ENCODE results near the gene RNF14.

The RNF14 gene

DNA sequence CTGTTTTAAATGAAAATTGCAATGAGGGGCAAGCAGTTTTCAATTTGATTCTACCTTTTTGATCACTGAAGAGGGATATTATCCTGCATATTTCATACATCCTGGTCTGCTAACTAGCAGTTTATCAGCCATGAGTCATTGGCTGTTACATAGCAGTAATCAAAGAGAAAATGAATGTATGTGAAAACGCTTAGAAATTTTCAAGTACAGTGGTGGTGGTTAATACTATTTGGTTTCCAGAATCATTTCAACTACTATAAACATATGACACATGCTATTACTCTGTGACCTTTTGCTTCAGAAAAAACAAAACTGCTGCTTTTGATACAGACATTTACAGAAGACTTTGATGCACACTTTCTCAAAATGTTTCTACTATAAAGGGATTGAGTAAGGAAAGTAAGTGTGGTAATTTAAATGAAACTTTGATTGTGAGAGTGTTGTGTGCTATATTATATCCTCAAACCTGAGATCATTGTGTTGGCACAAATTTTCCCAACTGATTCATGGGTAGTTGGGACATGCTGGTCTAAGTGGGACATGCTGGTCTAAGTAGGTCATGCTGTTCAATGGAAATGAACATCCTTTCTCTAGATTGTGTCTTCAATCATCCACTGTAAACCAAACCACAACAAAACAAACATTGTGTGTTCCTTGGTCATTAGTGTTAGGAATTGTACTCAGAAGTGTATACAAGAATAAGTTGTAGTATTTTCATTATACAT is 5.1 kb downstream of the RNF14 start:
- in situ Hi-C loops (cut with HindIII; ENCODE audit: low sequenced_read_pairs), result no loop called here

DNA sequence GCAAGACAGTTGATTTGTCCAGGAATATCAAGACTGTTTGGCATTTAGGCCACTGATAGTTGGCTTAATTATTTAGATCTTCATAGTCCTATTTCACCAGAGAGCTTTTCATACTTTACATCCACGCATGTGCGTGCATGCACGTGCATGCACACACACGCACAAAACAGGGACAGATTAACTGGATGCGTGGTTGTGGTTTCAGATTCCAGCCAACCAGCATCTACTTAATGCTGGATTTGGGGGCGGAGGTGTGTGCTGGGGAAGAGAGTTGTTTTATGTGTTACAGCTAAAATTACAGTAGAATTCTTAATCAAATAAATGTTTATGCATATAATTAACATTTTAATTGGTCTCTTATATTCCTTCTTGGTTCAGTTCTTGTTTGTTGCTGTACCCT is 7.3 kb downstream of the RNF14 start:
- in situ Hi-C loops (cut with HindIII; ENCODE audit: low sequenced_read_pairs), result no loop called here

DNA sequence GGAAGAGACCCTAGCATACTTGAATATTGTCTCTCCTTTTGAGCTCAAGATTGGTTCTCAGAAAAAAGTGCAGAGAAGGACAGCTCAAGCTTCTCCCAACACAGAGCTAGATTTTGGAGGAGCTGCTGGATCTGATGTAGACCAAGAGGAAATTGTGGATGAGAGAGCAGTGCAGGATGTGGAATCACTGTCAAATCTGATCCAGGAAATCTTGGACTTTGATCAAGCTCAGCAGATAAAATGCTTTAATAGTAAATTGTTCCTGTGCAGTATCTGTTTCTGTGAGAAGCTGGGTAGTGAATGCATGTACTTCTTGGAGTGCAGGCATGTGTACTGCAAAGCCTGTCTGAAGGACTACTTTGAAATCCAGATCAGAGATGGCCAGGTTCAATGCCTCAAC is 9.5 kb downstream of the RNF14 start:
- in situ Hi-C loops (cut with HindIII; ENCODE audit: low sequenced_read_pairs), result no loop called here

DNA sequence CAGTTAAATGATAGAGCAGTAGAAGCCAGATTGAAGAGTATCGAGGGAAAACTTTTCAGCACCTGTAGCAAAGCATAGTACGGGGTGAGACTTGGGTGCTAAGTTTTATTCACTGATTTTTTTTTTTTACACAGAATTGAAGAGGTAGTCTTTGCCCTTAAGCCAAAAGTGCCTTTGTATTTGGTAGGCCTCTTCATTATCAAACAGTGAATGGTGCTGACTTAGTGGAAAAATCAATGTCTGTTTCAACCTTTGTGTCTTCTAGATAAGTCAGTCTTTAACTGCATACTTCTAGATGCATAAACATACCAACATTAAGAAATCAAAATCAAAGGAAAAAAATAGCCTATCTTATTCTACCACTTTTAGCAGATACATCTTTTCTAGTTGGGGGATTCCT is 13.7 kb downstream of the RNF14 start:
- in situ Hi-C loops (cut with HindIII; ENCODE audit: low sequenced_read_pairs), result no loop called here

DNA sequence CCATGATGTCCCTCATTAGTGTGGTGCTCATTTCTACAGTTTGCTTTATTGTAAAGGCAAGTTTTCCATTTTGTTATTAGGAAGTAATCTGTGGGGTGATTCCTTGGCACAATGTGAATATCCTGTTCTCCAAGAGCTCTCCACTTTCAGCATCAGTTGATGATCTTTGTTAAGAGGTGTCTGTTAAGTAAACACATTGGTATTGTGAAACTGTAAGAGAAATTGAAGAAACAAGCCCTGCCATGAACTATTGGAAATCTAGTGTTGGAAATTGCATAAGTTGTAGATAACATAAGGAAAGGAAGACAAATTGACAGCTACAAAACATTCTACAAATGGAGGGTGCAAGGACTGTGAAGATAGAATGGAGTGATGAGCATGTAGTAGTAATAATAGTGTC is 17.2 kb downstream of the RNF14 start:
- in situ Hi-C loops (cut with HindIII; ENCODE audit: low sequenced_read_pairs), result no loop called here

DNA sequence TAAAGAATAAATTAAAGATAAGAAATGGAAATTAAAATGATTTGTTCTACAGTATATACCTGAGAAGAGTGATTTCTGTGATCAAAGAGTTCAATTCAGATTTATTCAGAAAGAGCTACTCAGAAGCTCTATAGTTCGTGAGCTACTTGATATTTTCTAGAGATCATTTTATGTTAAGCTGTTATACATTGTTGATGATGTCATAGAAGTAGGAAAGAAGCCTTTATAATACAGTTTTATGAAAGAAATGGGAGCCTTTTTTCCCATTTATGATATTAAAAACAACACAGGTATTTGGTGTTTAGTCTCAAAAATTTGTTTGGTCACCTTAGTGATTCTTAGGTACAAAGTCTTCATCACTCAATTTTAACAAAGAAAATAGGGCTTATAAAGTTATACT is 20.8 kb downstream of the RNF14 start:
- in situ Hi-C loops (cut with HindIII; ENCODE audit: low sequenced_read_pairs), result no loop called here

DNA sequence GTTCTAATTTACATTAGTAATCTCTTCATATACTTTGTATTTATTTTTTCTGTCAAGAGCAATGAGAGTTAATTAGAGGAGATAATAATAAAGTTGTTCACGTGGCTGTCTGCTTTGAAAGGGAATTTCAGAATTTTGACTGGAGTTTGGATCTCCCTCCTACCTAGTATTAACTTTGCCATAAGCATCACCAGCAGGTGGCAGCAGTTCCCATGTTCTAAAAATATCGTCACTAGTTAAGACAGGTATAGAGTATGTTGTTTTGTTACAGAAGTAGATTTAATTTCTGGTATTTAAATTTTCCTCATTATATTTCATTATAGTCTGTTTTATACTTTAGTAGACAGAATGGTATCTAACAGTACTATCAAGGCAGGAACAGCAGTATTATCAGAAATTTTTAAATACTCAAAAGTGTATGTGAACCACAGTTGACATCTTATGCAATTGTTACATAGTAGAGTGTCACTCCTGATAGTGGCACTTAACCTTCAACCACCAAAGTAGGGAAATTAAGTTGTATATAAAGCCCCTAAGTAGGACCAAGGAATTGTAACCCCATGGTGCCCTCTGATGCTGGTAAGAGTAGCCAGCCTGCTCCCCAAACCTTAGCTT is 23.6 kb downstream of the RNF14 start:
- in situ Hi-C loops (cut with HindIII; ENCODE audit: low sequenced_read_pairs), result no loop called here

DNA sequence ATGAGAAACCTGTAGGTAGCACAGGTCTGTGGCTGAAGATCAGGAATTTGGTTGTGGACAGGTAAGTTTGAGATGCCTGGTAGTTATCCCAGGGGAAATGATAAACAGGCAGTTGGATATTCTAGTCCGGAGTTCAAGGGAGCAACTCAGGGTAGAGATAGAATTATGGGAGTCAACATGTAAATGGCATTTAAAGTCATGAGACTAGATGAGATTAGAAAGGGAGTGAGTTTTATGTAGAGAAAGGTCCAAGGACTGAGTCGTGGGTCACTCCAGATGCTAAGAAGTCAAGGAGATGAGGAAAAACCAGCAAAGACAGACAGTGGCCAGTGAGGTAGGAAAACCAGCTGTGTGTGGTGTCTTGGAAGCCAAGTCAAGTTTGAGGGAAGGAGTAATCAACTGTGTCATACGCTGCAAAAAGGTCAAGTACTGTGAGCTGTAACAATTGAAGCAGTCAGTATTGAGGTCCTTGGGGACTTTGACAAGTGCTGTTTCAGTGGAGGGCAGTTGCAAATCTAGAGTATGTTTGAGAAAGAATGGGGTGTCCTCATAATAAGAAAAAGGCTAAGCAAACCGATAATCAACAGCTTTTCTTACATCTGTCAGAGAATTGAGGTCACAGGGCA is 25.7 kb downstream of the RNF14 start:
- in situ Hi-C loops (cut with HindIII; ENCODE audit: low sequenced_read_pairs), result no loop called here

DNA sequence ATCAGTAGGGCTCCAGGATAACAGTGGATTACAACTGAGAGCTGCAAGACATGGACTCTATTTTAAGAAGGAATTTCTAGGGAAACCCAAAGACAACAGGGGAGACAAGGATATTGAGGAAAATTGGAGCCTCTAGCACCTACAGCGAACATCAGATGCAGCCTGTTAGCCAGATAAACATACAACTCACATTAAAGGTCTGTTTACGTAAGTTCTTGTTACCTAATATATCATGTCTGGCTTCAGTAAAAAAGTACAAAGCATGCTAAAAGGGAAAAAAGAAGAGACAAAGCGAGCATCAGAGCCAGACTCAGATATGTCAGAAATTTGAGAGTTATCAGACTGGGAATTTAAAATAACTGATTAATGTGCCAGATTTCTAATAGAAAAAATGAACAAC is 26.8 kb downstream of the RNF14 start:
- in situ Hi-C loops (cut with HindIII; ENCODE audit: low sequenced_read_pairs), result no loop called here

DNA sequence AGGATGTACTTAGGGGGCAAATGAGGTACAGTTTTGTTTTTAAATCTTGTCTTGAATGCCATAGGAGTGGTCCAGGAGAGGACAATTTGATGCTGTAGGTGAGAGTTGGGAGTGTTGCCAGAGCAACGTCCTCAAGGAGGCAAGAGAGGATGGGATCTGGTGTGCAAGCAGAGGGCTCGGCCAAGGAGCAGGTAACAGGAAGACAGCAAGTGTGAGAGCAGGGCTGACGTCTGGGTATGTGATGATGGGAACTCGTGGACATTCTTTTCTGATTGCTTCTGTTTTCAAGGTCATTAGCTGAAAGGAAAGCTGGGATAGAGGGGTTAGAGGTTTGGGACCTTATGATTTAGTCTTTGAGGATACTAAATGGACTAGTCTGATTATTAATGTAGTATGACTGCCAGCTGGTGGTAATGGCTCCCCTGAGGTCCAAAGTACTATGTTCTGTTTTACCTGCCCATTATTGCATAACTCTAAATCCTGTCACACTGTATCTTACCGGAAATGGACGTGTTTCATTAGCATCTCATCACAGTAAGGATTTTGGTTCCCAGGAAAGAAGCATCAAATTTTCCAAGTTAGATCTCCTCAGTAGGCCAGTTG is 28.6 kb downstream of the RNF14 start:
- in situ Hi-C loops (cut with HindIII; ENCODE audit: low sequenced_read_pairs), result no loop called here

DNA sequence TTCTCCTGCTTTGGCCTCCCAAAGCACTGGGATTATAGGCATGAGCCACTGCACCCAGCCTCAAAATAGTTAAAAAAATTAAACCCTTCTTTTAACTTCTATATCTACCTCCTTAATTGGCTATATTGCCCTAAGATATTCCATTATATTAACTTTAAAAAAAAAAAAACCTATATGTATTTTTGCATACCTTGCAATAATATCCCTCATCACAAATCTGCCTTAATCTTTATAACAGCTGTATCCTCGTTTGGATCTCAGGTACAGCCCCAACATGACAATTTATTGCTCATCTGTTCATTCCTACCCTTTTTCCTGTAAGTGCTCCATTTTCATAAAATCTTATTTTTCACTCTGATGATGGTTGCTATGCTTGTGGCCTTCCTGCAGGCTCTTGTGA is 31.3 kb downstream of the RNF14 start:
- in situ Hi-C loops (cut with HindIII; ENCODE audit: low sequenced_read_pairs), result no loop called here

DNA sequence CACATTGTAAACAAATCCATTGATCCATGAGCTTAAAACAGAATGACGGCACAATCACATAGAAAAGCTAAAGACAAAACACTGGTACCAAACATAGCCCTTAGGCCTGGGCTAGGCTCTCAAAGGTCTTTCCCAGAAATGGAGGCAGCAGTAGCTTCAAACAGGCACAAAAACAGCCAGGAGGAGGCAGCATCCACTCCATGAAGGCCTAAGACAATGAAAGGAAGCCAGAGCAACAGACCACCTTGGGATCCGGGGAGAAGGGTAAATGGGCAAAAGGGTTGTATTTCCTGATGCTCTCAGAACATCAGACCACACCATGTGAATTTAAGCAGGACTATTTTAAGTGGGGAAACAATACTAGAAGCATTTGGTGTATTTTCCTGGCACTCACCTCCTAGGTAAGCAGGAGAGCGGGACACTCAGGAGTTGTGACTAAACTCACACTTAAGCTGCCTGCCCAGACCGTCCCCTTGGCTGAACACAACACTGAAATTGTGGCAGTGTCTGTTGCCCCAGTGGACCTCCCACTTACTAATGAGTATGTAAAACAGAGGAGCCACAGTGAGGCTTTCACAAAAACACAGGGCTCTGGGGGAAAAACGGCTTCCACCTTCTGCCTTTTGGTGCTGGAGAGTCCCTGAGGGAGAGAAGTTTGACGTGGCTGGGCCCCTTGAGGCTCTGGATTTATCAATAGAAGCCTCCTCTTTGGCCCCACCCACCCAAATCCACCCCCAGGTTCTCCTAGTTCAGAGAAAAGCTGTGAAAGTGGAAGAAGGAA is 32.0 kb downstream of the RNF14 start:
- in situ Hi-C loops (cut with HindIII; ENCODE audit: low sequenced_read_pairs), result no loop called here

DNA sequence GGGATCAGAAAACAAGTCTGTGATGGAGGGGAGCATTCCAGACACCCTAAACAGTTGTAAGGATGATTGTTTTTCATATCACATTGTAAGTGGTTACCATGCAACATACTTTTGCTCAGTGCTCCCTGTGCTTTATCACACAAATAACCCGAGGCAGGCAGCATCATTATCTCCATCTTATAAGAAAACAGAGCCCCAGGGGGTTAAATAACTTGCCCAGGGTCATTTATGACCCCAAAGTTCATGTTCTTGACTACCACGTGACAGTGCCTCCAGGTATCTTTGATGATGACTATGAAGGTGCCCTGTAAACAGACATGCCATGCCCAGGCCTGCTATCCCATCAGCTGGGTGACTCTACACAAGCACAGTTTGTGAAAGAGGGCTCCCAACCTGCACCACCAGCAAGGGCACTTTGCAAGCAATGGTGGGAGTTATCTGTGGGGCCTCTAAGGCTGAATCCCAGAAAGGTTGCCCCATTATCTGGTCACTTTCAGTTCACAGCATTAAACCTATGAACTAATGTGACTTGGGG is 34.4 kb downstream of the RNF14 start:
- in situ Hi-C loops (cut with HindIII; ENCODE audit: low sequenced_read_pairs), result no loop called here

DNA sequence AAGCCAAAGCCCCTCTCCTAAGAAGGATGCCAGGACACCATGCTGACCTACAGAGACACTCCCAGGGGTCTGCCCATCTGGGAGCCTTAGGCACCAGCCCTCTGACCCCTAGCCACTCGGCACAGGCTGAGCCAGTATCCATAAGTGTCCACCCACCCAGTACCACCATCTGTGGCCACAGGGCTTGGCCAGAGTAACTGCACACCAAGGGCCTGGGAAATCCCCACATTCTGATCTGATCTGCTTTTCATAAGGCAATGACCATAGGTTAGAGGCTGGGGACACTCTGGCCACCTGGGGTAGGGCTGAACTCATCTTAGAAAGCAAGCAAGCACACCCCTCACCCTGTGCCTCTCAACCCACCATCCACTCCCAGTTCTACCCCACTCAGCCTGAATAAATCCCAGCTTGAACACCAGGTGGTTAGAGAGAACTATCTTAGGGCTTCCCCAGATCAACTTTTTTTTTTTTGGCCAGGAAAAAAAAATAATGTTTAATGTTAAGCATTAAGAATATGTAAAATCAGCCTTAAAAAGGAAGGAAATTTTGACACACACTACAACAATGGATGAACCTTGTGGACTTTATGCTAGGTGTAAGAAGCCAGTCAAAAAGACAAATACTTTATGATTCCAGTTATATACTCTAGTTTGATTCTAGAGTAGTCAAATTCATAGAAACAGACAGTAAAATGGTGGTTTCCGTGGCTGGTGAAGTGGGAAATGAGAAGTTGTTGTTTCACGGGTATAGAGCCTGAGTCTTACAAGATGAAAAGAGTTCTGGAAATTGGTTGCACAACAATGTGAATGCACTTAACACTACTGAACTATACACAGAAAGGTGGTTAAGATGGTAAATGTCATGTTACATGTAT is 37.7 kb downstream of the RNF14 start:
- in situ Hi-C loops (cut with HindIII; ENCODE audit: low sequenced_read_pairs), result no loop called here

DNA sequence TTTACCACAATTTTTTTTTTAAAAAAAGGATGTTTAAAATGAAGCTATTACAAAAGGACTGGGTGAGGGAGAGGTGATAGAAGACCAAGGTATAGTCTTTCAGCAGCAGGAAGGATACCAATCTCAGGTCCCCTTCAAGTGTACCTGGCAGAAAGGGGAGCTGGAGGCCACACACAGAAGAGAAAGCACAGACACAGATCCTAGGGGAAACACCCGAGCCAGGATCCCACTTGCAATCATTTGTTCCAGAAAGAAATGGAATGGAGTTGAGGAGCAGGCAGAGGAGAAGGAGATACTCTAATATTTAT is 38.3 kb downstream of the RNF14 start:
- in situ Hi-C loops (cut with HindIII; ENCODE audit: low sequenced_read_pairs), result no loop called here

DNA sequence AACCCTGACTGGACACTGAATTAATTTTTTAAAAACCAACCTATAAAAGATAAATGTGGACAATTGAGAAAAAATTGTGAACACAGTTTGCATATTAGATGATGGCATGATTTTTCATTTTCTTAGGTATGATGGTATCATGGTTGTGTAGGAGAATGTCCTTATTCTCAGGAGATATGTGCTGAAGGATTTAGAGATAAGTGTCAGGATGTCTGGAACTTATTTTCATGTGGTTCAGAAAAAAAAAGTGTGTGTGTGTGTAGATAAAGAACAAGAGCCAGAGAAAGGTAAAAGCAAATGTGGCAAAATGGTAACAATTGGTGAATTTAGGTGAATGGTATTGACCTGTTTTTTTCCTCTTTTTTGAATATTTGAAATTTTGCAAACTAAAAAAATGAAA is 39.9 kb downstream of the RNF14 start:
- in situ Hi-C loops (cut with HindIII; ENCODE audit: low sequenced_read_pairs), result no loop called here

DNA sequence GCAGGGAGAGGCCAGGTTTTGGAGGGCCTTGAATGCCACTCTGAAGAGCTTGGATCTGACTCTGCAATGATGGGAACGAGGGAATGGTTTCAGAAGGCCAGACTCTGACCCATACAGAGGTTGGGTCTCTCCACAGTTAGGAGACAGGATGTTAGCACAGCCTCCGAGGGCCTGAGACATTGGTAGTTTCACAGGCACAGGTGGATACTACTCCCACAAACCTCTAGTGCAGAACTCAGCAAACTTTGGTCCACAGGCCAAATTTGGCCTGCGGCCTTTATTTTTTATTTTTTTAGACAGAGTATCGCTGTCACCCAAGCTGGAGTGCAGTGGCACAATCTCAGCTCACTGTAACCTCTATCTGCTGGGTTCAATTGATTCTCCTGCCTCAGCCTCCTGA is 41.0 kb downstream of the RNF14 start:
- in situ Hi-C loops (cut with HindIII; ENCODE audit: low sequenced_read_pairs), result no loop called here

DNA sequence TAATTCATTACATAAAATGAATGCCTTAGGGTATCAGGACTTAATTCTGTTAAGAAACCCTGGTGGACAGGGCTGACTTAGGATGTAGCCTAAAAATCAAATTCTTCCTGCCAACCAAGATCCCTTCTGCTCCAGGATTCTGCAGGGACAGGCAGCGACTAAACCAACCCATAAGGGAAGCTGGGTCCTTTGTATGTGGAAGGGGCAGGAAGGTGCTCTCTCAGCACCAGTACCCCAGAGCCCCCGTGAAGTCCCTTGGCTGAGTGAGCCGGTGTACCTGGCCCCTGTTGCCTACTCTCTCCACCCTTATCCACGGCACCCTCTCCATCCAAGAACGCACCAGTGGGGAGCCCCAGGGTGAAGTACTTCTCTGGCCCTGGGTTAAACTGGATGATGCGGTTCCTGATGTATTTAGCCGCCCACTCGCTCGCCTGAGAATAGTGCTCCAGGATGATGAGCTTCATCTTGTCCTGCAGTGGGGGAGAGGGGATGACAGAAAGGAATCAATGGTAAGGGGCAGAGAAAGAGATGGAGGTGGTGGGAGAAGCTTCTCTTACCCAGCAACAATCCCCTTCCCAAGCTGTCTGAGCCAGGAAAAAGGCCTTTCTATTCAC is 42.8 kb downstream of the RNF14 start:
- in situ Hi-C loops (cut with HindIII; ENCODE audit: low sequenced_read_pairs), result no loop called here

DNA sequence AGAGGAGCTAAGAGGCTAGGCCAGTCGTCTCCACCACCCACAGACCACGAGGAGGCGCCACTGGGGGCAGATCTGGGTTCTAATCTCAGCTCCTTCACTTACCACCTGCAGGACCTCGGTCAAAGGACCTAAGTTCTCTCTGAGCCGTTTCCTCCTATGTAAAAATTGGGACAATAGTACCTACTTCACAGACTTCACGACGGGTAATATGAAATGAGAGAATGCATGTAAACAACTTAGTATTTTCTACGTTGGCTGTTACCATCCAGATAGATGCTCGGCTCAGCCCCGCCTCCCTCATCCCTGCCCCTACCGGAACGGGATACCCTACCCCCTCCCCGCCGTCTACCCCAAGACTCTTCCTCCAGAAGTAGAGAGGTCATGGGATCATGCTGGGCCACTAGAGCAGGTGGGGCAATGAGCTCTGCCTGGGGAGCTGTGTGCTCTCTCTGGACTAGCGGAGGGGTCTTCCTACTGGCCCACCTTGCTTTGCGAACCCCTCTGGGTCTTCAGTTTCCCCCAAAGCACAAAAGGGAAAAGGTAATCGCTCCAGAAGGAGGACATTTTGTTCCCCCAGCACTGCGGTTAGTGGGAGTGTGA is 43.4 kb downstream of the RNF14 start:
- in situ Hi-C loops (cut with HindIII; ENCODE audit: low sequenced_read_pairs), result no loop called here

Data from DLD1 (cell line).